HG03460 (cell line): Measurements from ENCODE around the gene TSSK6.

Experiments used
- ATAC-seq: cut with Tn5 transposase; IDR thresholded peaks from one replicate; pipeline ENCODE4 v1.9.1; 2021; ENCODE audit not compliant: unreplicated experiment

Gene TSSK6

DNA sequence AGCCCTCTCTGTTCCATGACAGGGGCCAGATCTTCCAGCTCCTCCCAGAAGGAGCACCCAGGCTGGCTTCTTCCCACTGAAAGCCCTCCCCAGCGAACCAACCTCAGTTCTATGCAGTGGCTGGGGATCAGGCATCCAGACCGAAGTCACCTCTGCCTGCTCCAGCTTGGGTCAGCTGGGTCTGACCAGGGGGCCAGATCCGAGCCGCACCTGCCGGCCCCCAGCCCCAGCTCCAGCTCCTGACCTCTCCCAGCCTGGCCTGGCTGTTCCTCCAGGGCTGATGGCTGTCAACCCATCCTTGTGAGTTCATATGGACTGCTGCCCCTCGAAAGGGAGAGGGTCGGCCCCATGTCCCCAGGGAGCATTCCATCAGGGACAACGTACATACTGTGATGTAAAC, 8.0 kb downstream of the TSSK6 start:
- no peak for ATAC-seq

GRCh38 chr19:19506592-19506991, 8.8 kb downstream of the TSSK6 start:
- no peak for ATAC-seq

GRCh38 chr19:19505669-19506326, 9.6 kb downstream of the TSSK6 start:
- ATAC-seq: no peak

DNA sequence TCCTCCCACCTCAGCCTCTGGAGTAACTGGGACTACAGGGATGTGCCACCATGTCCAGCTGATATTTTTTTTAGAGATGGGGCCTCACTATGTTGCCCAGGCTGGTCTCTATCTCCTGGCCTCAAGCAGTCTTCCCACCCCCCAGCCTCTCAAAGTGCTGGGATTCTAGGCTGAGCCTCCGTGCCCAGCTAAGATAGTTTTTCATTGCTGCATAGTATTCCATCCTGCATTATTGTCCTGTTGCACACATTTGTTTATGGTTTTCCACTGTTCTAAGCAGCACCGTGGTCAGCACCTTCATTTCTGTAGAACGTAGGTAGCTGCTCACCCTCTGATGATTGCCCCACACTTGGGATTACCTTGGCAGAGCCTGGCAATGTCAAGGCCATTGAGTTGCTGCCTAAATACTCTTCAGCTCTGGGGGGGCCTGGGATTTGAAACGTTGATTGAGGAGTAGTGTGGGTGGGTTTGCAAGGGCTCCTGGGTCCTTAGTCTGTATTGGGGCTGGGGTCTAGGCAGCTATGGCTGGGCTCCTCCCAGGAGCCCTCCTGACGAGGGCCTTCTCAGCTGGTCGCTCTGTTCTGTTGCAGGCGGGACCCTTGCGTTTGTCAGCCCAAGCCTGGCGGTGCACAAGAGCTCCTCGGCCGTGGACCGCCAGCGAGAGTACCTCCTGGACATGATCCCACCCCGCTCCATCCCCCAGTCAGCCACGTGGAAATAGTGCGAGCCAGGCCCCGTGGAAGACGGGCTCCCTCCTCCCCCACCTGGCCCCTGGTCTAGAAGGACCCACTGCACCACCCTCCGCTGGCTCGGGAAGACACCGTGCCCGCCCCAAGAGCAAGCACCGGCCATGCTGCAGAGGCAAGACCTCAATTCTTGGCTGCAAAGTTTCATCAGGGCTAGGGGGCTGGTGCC, 10.3 kb downstream of the TSSK6 start:
- no peak for ATAC-seq

DNA sequence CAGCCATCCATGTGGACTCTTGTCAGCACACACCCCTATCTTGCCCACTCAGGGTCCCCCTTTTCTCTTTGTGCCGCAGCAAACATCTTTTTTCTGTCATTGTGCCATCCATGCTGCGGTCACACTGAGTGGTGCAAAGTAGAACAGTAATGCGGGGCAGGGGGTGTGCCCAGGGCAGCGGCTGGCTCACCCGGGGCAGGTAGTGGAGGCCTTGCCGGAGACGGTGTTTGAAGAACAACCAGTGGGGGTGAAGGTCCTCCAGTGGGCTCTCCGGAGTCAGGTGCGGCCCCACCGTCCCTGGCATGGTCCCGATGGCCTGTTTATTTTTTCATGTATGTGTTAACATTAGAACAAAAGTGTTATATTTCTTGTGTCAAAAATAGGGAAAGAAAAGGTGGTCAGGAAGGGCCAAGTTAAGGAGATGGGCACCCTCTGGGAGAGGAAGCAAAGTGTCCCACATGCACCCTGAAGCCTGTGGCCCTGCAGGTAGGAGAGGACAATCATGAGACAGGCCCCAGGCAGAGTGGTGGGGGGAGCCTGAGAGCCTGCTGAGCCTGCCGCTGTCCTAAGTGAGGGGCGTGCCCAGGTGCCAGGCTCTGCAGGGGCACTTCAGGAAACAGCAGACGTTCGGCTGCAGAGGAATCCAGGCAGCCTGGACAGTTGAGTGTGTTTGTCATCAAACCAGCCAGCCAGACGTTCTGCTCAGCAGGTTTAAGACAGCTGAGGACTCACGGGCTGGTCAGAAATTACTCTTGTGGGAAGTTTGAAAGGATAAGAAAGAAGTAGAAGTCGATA, 12.3 kb downstream of the TSSK6 start:
- ATAC-seq: no peak

- no peak for ATAC-seq
These were observed 13.1 kb downstream of the TSSK6 start for GRCh38 chr19:19502281-19502680.

GRCh38 chr19:19501798-19502197, 13.6 kb downstream of the TSSK6 start:
- no peak for ATAC-seq

DNA sequence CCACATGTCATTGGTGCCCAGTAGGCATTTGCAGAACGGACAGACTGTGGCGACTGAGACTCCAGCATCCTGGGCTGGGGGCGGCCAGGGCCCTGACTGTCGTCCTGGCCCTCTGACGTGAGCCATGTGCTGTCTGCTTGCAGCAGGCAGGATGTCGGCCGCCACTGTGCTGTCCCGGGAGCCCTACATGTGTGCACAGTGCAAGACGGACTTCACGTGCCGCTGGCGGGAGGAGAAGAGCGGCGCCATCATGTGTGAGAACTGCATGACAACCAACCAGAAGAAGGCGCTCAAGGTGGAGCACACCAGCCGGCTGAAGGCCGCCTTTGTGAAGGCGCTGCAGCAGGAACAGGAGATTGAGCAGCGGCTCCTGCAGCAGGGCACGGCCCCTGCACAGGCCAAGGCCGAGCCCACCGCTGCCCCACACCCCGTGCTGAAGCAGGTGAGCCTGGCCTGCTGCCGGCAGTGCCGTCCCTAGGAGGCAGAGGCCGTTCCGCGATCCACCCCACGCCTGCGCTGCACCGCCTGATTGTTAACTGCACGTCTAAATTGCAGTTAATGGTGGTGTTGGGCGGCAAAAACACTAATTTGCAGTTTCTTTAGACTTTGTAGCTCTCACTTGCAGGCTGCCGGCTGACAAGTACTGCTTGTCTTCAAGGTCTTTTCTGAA, 14.2 kb downstream of the TSSK6 start:
- ATAC-seq: no peak

DNA sequence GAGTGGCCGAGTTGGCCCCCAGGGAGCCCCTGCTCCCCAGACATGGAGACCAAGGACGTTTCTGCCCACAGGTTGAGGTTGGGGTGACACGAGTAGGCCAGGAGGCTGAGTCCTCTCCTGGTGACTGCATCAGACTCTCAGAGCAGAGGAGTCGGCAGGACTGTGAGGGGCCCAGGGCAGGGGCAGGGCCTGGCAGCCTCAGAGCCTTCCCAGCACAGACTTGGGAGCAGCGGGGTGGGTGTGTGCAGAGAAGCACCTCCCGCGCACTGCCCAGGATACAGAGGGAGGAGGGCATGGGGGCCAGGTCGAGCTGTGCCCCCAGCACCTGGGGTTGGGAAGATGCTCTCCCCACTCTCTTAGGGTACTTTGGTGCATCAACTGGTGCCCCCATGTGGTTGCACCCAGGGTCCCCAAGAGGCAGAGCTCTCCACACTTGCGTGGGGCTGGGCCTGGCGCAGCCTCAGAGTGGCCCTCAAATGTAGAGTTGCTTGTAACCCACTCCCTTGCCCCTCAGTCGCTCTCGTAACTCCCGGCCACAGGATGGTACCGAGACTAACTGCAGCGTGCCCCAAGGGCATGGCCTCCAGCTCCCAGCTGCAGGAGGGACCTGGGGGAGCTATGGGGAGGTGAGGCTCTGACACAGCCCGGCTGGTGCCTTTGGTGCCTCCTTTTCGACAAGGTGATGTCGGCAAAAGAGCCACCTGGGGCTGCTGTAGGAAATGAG, 15.9 kb downstream of the TSSK6 start:
- no peak for ATAC-seq

GRCh38 chr19:19498255-19498991, 16.9 kb downstream of the TSSK6 start:
- ATAC-seq: no peak

- ATAC-seq: no peak
These were observed 19.4 kb downstream of the TSSK6 start for GRCh38 chr19:19495614-19496603.

DNA sequence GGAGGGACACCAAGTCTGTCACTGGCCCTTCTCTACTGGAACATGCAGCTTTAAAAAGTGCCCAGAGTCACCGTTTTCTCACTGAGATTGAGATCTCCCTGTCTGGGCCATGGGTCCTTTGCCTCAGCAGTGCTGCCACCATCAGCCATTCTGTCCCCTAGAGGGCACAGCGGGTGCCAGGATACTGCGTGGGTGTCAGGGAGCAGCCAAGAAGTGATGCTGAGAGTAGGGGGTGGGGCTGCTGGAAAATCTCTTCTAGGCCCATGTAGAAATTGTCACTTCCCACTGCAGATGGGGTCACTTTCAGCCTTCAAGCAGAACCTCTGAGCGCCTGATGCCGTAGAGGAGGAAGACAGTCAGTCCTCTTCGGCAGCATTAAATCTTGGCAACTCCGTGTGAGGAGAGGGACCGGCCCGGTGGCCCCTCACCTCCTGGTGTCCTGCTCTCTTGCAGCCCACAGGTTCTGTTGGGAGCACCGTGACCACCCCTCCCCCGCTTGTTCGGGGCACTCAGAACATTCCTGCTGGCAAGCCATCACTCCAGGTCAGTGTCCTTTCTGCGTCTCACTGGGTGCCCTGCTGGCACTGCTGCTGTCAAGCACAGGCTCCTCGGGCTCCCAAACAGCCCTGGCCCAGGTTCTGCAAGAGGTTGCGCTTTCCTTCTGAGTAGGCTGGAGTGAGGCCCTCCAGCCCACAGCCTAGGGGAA, 21.4 kb downstream of the TSSK6 start:
- ATAC-seq: no peak

DNA sequence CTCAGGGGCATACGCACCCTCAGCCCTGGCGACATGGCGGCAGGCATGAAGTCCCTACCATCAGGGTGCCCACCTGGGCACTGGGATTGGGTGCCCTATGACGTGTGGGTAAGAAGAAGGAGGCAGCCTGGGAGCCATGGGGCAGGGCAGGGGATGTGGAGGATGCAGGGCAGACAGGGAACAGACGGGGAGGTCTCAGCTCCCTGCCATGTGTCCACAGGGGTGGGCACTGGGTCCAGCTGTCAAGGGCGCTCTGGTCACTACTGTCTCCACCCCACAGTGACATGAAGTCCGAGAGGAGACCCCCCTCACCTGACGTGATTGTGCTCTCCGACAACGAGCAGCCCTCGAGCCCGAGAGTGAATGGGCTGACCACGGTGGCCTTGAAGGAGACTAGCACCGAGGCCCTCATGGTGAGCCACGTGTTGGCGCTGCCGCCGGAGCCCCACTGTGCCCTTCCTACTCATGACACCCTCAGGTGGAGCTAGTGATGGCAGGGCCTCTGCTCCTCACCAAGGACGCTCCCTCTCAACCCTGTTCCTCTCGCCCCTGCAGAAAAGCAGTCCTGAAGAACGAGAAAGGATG, 23.2 kb downstream of the TSSK6 start:
- no peak for ATAC-seq

GRCh38 chr19:19491321-19492025, 23.9 kb downstream of the TSSK6 start:
- ATAC-seq: no peak

- ATAC-seq: no peak
These were observed 25.0 kb downstream of the TSSK6 start for GRCh38 chr19:19490214-19490968.

DNA sequence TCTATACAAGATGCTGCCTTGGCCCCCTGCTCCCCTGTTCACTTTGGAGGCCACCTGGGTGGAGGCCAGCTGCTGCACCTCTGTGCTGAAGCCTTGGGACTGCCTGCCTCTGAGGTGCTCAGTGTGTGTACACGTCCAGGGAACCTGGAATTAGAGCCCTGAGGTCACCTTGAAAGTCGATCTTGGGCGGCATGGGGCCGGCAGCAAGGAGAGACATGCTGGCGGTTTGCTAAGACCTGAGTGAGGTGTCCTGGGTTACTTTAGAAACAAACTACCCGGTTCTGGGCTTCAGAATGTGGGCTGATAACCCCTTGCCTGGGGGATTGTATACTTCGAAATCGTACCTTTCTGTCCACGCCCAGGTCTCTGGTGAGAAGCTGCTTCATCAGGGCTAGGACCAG, 25.5 kb downstream of the TSSK6 start:
- ATAC-seq: no peak
